ENCODE measurements around the gene CSKMT.
"Not testable (repeated sequence)": the region's sequence is repeated elsewhere in the genome, so short reads cannot be mapped to it uniquely, and the experiment has no call there.

CSKMT gene

GRCh38 chr11:62645946-62646824, 18.9 kb upstream of the CSKMT start, which contains the start of gene GANAB:
TSS of gene GANAB (minus strand) at chr11:62646613. CDS start at chr11:62646599, 14 bp downstream.
- Histone ChIP-seq H3K9me3 (ENCODE audit: control insufficient read depth, low read depth, low read length) (no peaks in the 10 kb centered on the region), H3K36me3 (ENCODE audit: control insufficient read depth, low read depth, low read length) (peaks cover 30% of the 10 kb centered on the region), H3K27ac (ENCODE audit: low read length) (peak within 1 kb of the TSS; percentile 96), H3K9ac (ENCODE audit: low read length) (peak within 1 kb of the TSS; percentile 98), H3K27me3 (ENCODE audit: control insufficient read depth, insufficient read depth, low read length) (no peaks in the 10 kb centered on the region), H3K4me1 (ENCODE audit: control insufficient read depth, low read depth, low read length) (no peaks in the 10 kb centered on the region), H3K4me3 (ENCODE audit: low read length) (peak within 1 kb of the TSS; percentile 99)

- Histone ChIP-seq H3K27ac (ENCODE audit: low read length) (no peak overlapping the region), H3K4me1 (ENCODE audit: control insufficient read depth, low read depth, low read length) (no peaks in the 10 kb centered on the region), H3K9ac (ENCODE audit: low read length) (no peak overlapping the region), H3K4me3 (ENCODE audit: low read length) (no peak overlapping the region), H3K9me3 (ENCODE audit: control insufficient read depth, low read depth, low read length) (no peaks in the 10 kb centered on the region), H3K27me3 (ENCODE audit: control insufficient read depth, insufficient read depth, low read length) (no peaks in the 10 kb centered on the region), H3K36me3 (ENCODE audit: control insufficient read depth, low read depth, low read length) (peaks cover 30% of the 10 kb centered on the region)
Measured at GRCh38 chr11:62646825-62647608, 18.1 kb upstream of the CSKMT start.

- H3K27me3 ChIP-seq (ENCODE audit: control insufficient read depth, insufficient read depth, low read length), result no peaks in the 10 kb centered on the region
- H3K9me3 ChIP-seq (ENCODE audit: control insufficient read depth, low read depth, low read length), result no peaks in the 10 kb centered on the region
- H3K36me3 ChIP-seq (ENCODE audit: control insufficient read depth, low read depth, low read length), result peaks cover 29% of the 10 kb centered on the region
- no peak overlapping the region for H3K4me3 ChIP-seq (ENCODE audit: low read length)
- H3K9ac ChIP-seq (ENCODE audit: low read length), result no peak overlapping the region
- H3K4me1 ChIP-seq (ENCODE audit: control insufficient read depth, low read depth, low read length), result no peaks in the 10 kb centered on the region
- H3K27ac ChIP-seq (ENCODE audit: low read length), result no peak overlapping the region
Measured at GRCh38 chr11:62647609-62648005, 17.5 kb upstream of the CSKMT start.

- H3K27ac ChIP-seq (ENCODE audit: low read length), result no peak overlapping the region
- no peak overlapping the region for H3K9ac ChIP-seq (ENCODE audit: low read length)
- no peaks in the 10 kb centered on the region for H3K9me3 ChIP-seq (ENCODE audit: control insufficient read depth, low read depth, low read length)
- H3K4me1 ChIP-seq (ENCODE audit: control insufficient read depth, low read depth, low read length), result no peaks in the 10 kb centered on the region
- H3K27me3 ChIP-seq (ENCODE audit: control insufficient read depth, insufficient read depth, low read length), result no peaks in the 10 kb centered on the region
- peaks cover 25% of the 10 kb centered on the region for H3K36me3 ChIP-seq (ENCODE audit: control insufficient read depth, low read depth, low read length)
- H3K4me3 ChIP-seq (ENCODE audit: low read length), result no peak overlapping the region
Measured at GRCh38 chr11:62648185-62648966, 16.7 kb upstream of the CSKMT start.

- Histone ChIP-seq H3K4me1 (ENCODE audit: control insufficient read depth, low read depth, low read length) (no peaks in the 10 kb centered on the region), H3K27me3 (ENCODE audit: control insufficient read depth, insufficient read depth, low read length) (no peaks in the 10 kb centered on the region), H3K9ac (ENCODE audit: low read length) (no peak overlapping the region), H3K36me3 (ENCODE audit: control insufficient read depth, low read depth, low read length) (peaks cover 25% of the 10 kb centered on the region), H3K4me3 (ENCODE audit: low read length) (no peak overlapping the region), H3K27ac (ENCODE audit: low read length) (no peak overlapping the region), H3K9me3 (ENCODE audit: control insufficient read depth, low read depth, low read length) (no peaks in the 10 kb centered on the region)
Measured at GRCh38 chr11:62648967-62649364, 16.1 kb upstream of the CSKMT start.

- H3K9me3 ChIP-seq (ENCODE audit: control insufficient read depth, low read depth, low read length), result no peaks in the 10 kb centered on the region
- no peak overlapping the region for H3K4me3 ChIP-seq (ENCODE audit: low read length)
- no peaks in the 10 kb centered on the region for H3K4me1 ChIP-seq (ENCODE audit: control insufficient read depth, low read depth, low read length)
- H3K27ac ChIP-seq (ENCODE audit: low read length), result no peak overlapping the region
- no peaks in the 10 kb centered on the region for H3K27me3 ChIP-seq (ENCODE audit: control insufficient read depth, insufficient read depth, low read length)
- no peak overlapping the region for H3K9ac ChIP-seq (ENCODE audit: low read length)
- H3K36me3 ChIP-seq (ENCODE audit: control insufficient read depth, low read depth, low read length), result peaks cover 22% of the 10 kb centered on the region
Measured at GRCh38 chr11:62649486-62649885, 15.6 kb upstream of the CSKMT start.

GRCh38 chr11:62650283-62650682, 14.8 kb upstream of the CSKMT start:
- H3K36me3 ChIP-seq (ENCODE audit: control insufficient read depth, low read depth, low read length), result peaks cover 22% of the 10 kb centered on the region
- H3K4me3 ChIP-seq (ENCODE audit: low read length); H3K27me3 ChIP-seq (ENCODE audit: control insufficient read depth, insufficient read depth, low read length); H3K4me1 ChIP-seq (ENCODE audit: control insufficient read depth, low read depth, low read length); H3K9me3 ChIP-seq (ENCODE audit: control insufficient read depth, low read depth, low read length); H3K27ac ChIP-seq (ENCODE audit: low read length); H3K9ac ChIP-seq (ENCODE audit: low read length): not testable (repeated sequence)

- Histone ChIP-seq H3K9ac (ENCODE audit: low read length) (peak overlapping the region; percentile 92), H3K27ac (ENCODE audit: low read length) (peak overlapping the region; percentile 65), H3K36me3 (ENCODE audit: control insufficient read depth, low read depth, low read length) (peaks cover 22% of the 10 kb centered on the region), H3K9me3 (ENCODE audit: control insufficient read depth, low read depth, low read length) (no peaks in the 10 kb centered on the region), H3K4me3 (ENCODE audit: low read length) (peak overlapping the region; percentile 87), H3K27me3 (ENCODE audit: control insufficient read depth, insufficient read depth, low read length) (no peaks in the 10 kb centered on the region), H3K4me1 (ENCODE audit: control insufficient read depth, low read depth, low read length) (no peaks in the 10 kb centered on the region)
Measured at GRCh38 chr11:62652161-62653006, 12.7 kb upstream of the CSKMT start.

- Histone ChIP-seq H3K36me3 (ENCODE audit: control insufficient read depth, low read depth, low read length) (peaks cover 5% of the 10 kb centered on the region), H3K4me3 (ENCODE audit: low read length) (no peak overlapping the region), H3K27me3 (ENCODE audit: control insufficient read depth, insufficient read depth, low read length) (no peaks in the 10 kb centered on the region), H3K27ac (ENCODE audit: low read length) (no peak overlapping the region), H3K4me1 (ENCODE audit: control insufficient read depth, low read depth, low read length) (no peaks in the 10 kb centered on the region), H3K9me3 (ENCODE audit: control insufficient read depth, low read depth, low read length) (no peaks in the 10 kb centered on the region), H3K9ac (ENCODE audit: low read length) (no peak overlapping the region)
Measured at GRCh38 chr11:62654297-62654696, 10.8 kb upstream of the CSKMT start.

GRCh38 chr11:62656796-62657429, 8.2 kb upstream of the CSKMT start:
- Histone ChIP-seq H3K9me3 (ENCODE audit: control insufficient read depth, low read depth, low read length) (no peaks in the 10 kb centered on the region), H3K4me3 (ENCODE audit: low read length) (no peak overlapping the region), H3K4me1 (ENCODE audit: control insufficient read depth, low read depth, low read length) (no peaks in the 10 kb centered on the region), H3K9ac (ENCODE audit: low read length) (no peak overlapping the region), H3K27me3 (ENCODE audit: control insufficient read depth, insufficient read depth, low read length) (no peaks in the 10 kb centered on the region), H3K36me3 (ENCODE audit: control insufficient read depth, low read depth, low read length) (no peaks in the 10 kb centered on the region), H3K27ac (ENCODE audit: low read length) (no peak overlapping the region)

Measured in iPS-18a (cell line).